GM12892 (cell line): ENCODE data around the gene ADARB2. TPM values are rescaled to one million over a fixed set of nuclear protein-coding genes. Genes with fewer than 3 reads are reported as not detected.
"Not testable (repeated sequence)": the region's sequence is repeated elsewhere in the genome, so short reads cannot be mapped to it uniquely, and the experiment has no call there.

ENCODE experiments used
- DNase-seq: peaks from one replicate; pipeline ENCODE4 v3.0.0; 2011; ENCODE audit not compliant: insufficient read length
- FAIRE-seq: peaks from 2 replicates; lab custom pipeline; 2011; peaks lifted over from hg19 to GRCh38; lab: Jason Lieb, UNC
- POLR2A ChIP-seq: IDR thresholded peaks from 2 replicates; pipeline ENCODE4 v1.6.1; 2011; ENCODE audit warnings: low read depth, low read length, control low read depth
- POLR2AphosphoS5 ChIP-seq: IDR thresholded peaks from 2 replicates; pipeline ENCODE4 v1.6.1; 2011; ENCODE audit warnings: low read depth, low read length, control low read depth
- TAF1 ChIP-seq: IDR thresholded peaks from 2 replicates; pipeline ENCODE4 v1.6.1; 2011; ENCODE audit warnings: low read depth, mild to moderate bottlenecking, control low read depth, low read length, borderline replicate concordance
- polyA plus RNA-seq: library from polyadenylated mRNA; unstranded; fragments of >200 nt; gene quantifications from one replicate; pipeline ENCODE4 v1.2.1, GENCODE V29; 2012; ENCODE audit warnings: missing spikeins, inconsistent platforms; ENCODE audit not compliant: missing spikeins

Gene ADARB2
- 1.5 TPM for polyA plus RNA-seq

GRCh38 chr10:1737222-1738061 lies at the start of gene ADARB2:
TSS of gene ADARB2 (minus strand) at chr10:1737525.
- FAIRE-seq (peak; percentile 94), DNase-seq (peak; percentile 54)
- TF ChIP-seq POLR2AphosphoS5: peak; percentile 90
- TF ChIP-seq POLR2A: peak; percentile 96
- peak; percentile 84 for TF ChIP-seq TAF1

- FAIRE-seq (no peak), DNase-seq (no peak)
- TF ChIP-seq POLR2AphosphoS5: no peak
These were observed 48.5 kb upstream of the ADARB2 start for GRCh38 chr10:1785835-1786234.

- FAIRE-seq (no peak), DNase-seq (no peak)
- TF ChIP-seq TAF1 (no peak), POLR2AphosphoS5 (no peak), POLR2A (no peak)
These were observed 45.5 kb upstream of the ADARB2 start for GRCh38 chr10:1782841-1783240.

- FAIRE-seq (no peak), DNase-seq (no peak)
- TF ChIP-seq TAF1 (no peak), POLR2AphosphoS5 (no peak), POLR2A (no peak)
These were observed 42.5 kb upstream of the ADARB2 start for GRCh38 chr10:1779796-1780195.

DNA sequence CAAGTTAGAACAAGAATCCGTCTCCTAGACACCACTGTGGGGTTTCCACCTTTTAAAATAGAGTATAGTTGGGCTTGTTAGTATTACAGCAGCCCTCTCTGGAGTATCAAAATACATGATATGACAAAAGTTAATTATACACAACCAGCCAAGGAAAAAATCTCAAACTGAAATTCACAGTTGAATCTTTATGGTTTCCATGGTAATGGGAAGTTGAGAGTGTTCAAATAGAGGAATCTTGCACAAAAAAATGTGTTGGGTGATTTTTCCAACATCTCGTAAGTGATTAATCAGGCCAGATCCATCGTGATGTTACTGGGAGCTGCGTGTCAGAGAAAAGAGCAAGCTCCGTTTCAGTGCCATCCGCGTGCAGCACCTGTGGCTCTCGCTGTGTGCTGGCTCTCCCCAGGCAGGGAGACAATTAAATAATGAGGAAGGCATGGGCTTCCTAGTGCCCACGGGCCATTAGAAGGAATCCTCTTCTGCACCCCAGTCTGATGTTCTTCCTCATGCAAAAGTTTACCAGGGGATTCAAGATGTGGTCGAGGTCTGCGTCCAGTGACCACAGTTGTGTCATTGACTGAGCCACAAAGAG lies 41.1 kb upstream of the ADARB2 start:
- no peak for TF ChIP-seq POLR2AphosphoS5
- no peak for TF ChIP-seq TAF1
- TF ChIP-seq POLR2A: no peak
- DNase-seq: no peak
- FAIRE-seq: no peak

DNA sequence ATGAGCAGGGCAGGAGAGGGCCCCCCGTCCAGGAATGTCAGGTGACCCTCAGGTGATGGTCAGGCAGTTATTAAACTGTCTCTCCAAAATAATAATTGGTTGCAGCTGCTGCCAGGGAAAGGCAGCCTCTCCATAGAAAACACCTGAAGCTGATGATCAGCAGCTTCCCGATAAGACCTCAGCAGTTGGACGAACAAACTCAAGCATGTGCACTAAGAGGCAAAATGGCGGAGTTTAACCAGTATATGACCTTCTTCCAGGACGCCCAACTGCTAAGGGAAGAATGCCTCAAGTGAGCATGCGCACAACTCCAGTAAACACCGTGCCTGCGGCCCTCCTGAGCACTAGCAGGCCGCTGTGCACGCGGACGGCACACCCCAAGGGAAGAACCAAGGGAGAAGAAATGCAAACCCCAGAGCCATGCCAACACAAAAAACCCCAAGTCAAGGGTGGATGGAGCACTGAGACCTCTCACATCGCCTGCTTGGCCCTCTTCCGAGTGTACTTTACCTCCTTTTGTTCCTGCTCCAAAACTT lies 38.9 kb upstream of the ADARB2 start:
- DNase-seq (no peak), FAIRE-seq (no peak)
- TF ChIP-seq POLR2AphosphoS5 (no peak), POLR2A (no peak), TAF1 (no peak)

- DNase-seq (no peak), FAIRE-seq (no peak)
These were observed 37.5 kb upstream of the ADARB2 start for GRCh38 chr10:1774796-1775195.

DNA sequence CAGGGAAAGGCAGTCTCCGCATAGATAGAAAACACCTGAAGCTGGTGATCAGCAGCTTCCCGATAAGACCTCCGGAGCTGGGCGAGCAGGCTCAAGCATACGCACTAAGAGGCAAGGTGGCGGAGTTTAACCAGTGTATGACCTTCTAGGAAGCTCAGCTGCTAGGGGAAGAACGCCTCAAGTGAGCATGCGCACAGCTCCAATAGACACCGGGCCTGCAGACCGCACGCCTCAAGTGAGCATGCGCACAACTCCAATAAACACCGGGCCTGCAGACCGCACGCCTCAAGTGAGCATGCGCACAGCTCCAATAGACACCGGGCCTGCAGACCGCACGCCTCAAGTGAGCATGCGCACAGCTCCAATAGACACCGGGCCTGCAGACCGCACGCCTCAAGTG lies 35.9 kb upstream of the ADARB2 start:
- FAIRE-seq, DNase-seq: not testable (repeated sequence)

More at GRCh38 chr10:1774796-1775195, 37.5 kb upstream of the ADARB2 start:
- TF ChIP-seq POLR2AphosphoS5 (no peak), TAF1 (no peak), POLR2A (no peak)

DNA sequence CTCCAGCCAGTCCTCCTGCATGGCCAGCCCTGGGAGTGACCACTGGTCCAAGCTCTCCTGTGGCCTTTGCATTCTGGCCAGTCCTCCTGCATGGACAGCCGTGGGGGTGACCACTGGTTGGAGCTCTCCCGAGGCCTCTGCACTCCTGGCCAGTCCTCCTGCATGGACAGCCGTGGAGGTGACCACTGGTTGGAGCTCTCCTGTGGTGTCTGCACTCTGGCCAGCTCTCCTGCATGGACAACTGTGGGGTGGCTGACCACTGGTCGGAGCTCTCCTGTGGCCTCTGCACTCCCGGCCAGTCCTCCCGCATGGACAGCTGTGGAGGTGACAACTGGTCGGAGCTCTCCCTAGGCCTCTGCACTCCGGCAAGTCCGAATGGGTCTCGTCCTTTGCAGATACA lies 28.7 kb upstream of the ADARB2 start:
- TF ChIP-seq POLR2AphosphoS5: no peak
- no peak for TF ChIP-seq POLR2A
- TF ChIP-seq TAF1: no peak
- no peak for FAIRE-seq
- DNase-seq: no peak

- FAIRE-seq: no peak
- no peak for TF ChIP-seq TAF1
- no peak for TF ChIP-seq POLR2AphosphoS5
- TF ChIP-seq POLR2A: no peak
- DNase-seq: no peak
These were observed 24.8 kb upstream of the ADARB2 start for GRCh38 chr10:1762076-1762475.

- no peak for FAIRE-seq
- TF ChIP-seq TAF1 (no peak), POLR2AphosphoS5 (no peak), POLR2A (no peak)
- no peak for DNase-seq
These were observed 17.3 kb upstream of the ADARB2 start for GRCh38 chr10:1754506-1755153.

GRCh38 chr10:1752153-1752552 lies 14.8 kb upstream of the ADARB2 start:
- no peak for DNase-seq
- FAIRE-seq: no peak
- no peak for TF ChIP-seq POLR2A
- no peak for TF ChIP-seq TAF1
- TF ChIP-seq POLR2AphosphoS5: no peak

DNA sequence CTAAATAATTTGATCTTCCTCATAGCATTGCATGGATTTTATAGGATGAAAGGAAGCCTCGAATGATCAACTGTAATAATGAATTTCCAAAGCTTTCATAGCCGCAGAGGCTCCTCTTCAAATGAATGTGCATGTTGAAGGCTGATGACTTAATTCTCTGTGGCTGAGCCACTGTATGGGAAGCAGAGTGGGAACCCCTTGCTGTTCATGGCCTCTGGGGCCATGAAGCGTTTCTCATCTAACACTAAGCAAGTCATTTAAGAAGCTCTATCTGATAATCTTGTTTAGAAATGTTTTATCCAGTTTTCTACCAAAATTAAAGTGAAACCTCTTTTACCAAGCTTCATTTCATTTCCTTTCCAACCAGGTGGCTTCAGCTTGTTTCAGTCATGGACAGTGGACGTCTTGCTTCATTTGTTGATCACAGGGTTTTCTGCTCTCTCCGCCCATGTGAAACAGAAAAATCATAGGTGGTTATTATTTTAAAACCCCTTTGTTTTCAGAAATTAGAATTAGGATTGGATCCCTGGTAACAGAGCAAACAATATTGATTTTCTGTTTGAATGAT lies 10.3 kb upstream of the ADARB2 start:
- no peak for DNase-seq
- FAIRE-seq: no peak
- TF ChIP-seq POLR2AphosphoS5: no peak
- TF ChIP-seq TAF1: no peak
- TF ChIP-seq POLR2A: no peak
